Measurements from ENCODE around the gene C9orf78.
A peak's percentile ranks its signal among the peaks of the same experiment; 100 is the strongest.

Gene C9orf78

DNA sequence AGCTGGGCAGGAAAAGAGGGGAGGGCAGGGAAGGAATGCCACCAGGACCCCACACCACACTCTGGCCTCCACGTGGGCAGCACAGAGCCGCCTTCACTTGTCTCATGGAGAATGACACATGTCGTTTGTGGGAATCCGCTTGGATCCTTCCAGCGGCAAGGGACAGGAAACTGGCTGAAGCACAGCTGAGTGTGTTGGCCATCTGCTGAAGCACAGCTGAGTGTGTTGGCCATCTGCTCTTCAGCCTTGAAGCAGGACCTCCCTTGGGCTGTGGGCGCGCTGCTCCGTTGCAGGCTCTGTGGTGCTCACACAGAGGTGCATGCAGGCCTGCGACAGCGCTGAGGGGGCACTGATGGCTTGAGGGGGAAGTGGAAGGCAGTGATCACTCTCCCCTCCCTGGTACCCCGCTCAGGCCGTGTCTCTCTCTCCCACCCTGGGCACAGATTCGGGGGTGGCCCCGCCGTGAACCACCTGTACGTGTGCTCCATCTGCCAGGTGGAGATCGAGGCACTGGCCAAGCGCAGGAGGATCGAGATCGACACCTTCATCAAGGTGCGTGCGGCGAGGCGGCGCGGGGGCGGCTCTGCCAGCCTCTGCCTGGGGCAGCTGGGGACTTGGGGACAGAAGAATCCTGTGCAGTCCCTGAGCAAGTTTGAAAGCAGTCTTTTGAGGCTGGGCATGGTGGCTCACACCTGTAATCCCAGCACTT lies 40.8 kb upstream of the C9orf78 start:
- Histone ChIP-seq H3K9ac (ENCODE audit: low read depth in 1 of 2, low read length in 2 of 2) (no peak overlapping the region), H3K36me3 (ENCODE audit: control insufficient read depth in 1 of 2, insufficient read depth in 2 of 2, low read length in 2 of 2) (peaks cover 13 to 39% of the 10 kb centered on the region in 2 donors), H3K9me3 (ENCODE audit: control insufficient read depth in 1 of 2, low read length in 2 of 2) (no peaks in the 10 kb centered on the region), H3K27ac (ENCODE audit: low read depth, low read length) (no peak overlapping the region), H3K27me3 (ENCODE audit: control insufficient read depth in 1 of 2, insufficient read depth in 2 of 2, low read length in 2 of 2) (no peaks in the 10 kb centered on the region), H3K4me1 (ENCODE audit: control insufficient read depth in 1 of 2, insufficient read depth in 2 of 2, low read length in 2 of 2) (no peaks in the 10 kb centered on the region), H3K4me3 (ENCODE audit: low read depth in 1 of 2, low read length in 2 of 2) (no peak overlapping the region)

DNA sequence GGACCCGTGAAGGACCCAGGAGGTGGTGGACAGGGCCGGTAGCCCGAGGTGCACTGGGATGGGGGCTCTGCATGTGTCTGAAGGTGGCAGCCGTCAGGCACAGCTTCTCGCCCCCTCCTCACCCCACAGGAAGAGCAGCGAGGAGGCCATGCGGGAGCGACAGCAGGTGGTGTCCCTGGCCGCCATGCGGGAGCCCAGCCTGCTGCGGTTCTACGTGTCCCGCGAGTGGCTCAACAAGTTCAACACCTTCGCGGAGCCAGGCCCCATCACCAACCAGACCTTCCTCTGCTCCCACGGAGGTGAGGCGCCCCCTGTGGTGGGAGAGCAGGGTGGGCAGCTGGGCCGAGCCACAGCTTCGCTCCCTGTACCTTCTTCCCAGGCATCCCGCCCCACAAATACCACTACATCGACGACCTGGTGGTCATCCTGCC lies 40.1 kb upstream of the C9orf78 start:
- Histone ChIP-seq H3K9ac (ENCODE audit: low read depth in 1 of 2, low read length in 2 of 2) (no peak overlapping the region), H3K4me1 (ENCODE audit: control insufficient read depth in 1 of 2, insufficient read depth in 2 of 2, low read length in 2 of 2) (no peaks in the 10 kb centered on the region), H3K4me3 (ENCODE audit: low read depth in 1 of 2, low read length in 2 of 2) (no peak overlapping the region), H3K27me3 (ENCODE audit: control insufficient read depth in 1 of 2, insufficient read depth in 2 of 2, low read length in 2 of 2) (no peaks in the 10 kb centered on the region), H3K27ac (ENCODE audit: low read depth, low read length) (no peak overlapping the region), H3K9me3 (ENCODE audit: control insufficient read depth in 1 of 2, low read length in 2 of 2) (no peaks in the 10 kb centered on the region), H3K36me3 (ENCODE audit: control insufficient read depth in 1 of 2, insufficient read depth in 2 of 2, low read length in 2 of 2) (peaks cover 13 to 34% of the 10 kb centered on the region in 2 donors)

DNA sequence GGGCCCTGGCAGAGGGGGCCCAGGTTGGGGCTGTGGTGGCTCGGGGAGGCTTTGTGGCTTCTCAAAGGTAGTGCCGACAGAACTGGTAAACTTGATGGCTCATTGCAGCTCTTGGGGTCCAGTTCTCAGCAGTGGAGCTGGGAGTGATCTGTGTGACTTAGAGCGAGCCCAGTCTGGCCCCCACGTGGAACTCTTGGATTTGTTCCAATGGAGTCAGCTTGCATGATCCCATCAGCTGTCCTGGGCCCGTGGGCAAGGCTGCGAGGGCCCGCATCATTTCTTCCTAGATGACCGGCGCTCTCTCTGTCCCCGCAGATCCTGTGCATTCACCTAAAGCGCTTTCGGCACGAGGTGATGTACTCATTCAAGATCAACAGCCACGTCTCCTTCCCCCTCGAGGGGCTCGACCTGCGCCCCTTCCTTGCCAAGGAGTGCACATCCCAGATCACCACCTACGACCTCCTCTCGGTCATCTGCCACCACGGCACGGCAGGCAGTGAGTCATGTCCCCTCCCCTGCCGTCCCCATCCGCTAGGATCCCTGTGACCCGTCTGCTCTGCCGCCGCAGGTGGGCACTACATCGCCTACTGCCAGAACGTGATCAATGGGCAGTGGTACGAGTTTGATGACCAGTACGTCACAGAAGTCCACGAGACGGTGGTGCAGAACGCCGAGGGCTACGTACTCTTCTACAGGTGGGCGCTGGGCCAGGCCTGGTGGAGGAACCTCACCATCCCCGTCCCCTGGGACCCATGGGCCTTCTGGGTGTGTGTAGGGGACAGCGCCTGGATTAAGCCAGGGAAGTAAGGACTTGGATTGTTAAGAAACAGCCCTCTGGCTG lies 39.4 kb upstream of the C9orf78 start:
- Histone ChIP-seq H3K36me3 (ENCODE audit: control insufficient read depth in 1 of 2, insufficient read depth in 2 of 2, low read length in 2 of 2) (peaks cover 13 to 34% of the 10 kb centered on the region in 2 donors), H3K4me1 (ENCODE audit: control insufficient read depth in 1 of 2, insufficient read depth in 2 of 2, low read length in 2 of 2) (no peaks in the 10 kb centered on the region), H3K27ac (ENCODE audit: low read depth, low read length) (no peak overlapping the region), H3K9ac (ENCODE audit: low read depth in 1 of 2, low read length in 2 of 2) (no peak overlapping the region), H3K9me3 (ENCODE audit: control insufficient read depth in 1 of 2, low read length in 2 of 2) (no peaks in the 10 kb centered on the region), H3K27me3 (ENCODE audit: control insufficient read depth in 1 of 2, insufficient read depth in 2 of 2, low read length in 2 of 2) (no peaks in the 10 kb centered on the region), H3K4me3 (ENCODE audit: low read depth in 1 of 2, low read length in 2 of 2) (no peak overlapping the region)

DNA sequence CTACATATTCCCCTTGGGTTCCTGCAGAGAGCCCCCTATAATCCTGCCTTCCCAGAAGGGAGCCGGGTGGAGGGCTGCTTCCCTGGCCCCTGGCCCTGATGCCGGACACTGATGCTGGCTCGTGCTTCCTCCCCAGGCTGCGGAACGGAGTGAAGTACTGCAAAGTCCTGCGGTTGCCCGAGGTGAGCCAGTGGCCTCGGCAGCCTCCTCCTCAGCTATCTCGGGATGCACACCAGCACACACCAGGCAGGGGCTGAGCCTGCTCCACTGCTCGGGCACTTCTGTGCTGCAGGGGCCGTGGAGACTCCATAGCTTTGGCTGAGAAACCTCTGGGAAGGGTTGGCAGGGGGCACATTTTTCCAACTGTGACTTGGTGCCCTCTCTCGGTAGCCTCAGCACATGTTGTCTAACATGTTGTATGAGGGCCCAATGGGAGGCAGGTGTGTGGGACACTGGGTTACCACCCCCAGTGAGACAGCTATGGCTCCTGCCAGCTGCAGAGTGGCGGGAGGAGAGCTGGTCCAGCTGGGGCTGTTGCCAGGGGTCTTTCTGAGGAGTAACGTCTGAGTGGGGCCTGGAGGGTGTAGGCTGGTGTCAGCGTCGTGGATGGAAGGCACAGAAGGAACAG lies 38.6 kb upstream of the C9orf78 start:
- peaks cover 13 to 34% of the 10 kb centered on the region in 2 donors for H3K36me3 ChIP-seq (ENCODE audit: control insufficient read depth in 1 of 2, insufficient read depth in 2 of 2, low read length in 2 of 2)
- H3K4me3 ChIP-seq (ENCODE audit: low read depth in 1 of 2, low read length in 2 of 2): no peak overlapping the region
- H3K9me3 ChIP-seq (ENCODE audit: control insufficient read depth in 1 of 2, low read length in 2 of 2): no peaks in the 10 kb centered on the region
- peaks cover 0 to under 1% of the 10 kb centered on the region in 2 donors for H3K4me1 ChIP-seq (ENCODE audit: control insufficient read depth in 1 of 2, insufficient read depth in 2 of 2, low read length in 2 of 2)
- no peak overlapping the region for H3K27ac ChIP-seq (ENCODE audit: low read depth, low read length)
- no peak overlapping the region for H3K9ac ChIP-seq (ENCODE audit: low read depth in 1 of 2, low read length in 2 of 2)
- no peaks in the 10 kb centered on the region for H3K27me3 ChIP-seq (ENCODE audit: control insufficient read depth in 1 of 2, insufficient read depth in 2 of 2, low read length in 2 of 2)

DNA sequence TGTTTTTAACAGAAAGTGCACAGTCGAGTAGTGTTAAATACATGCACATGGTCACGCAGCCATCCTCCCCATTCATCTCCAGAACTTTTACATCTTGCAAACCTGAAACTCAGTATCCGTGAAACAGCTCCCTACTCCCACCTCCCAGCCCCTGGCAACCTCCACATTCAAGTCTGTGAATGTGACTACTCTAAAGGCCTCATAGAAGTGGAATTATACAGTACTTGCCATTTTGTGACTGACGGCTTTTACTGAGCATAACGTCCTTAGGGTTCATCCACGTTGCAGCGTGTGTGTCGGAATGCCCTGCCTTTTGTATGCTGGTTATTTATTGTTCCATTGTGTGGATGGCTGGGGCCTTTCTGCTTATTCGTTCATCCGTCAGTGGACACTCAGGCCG lies 36.0 kb upstream of the C9orf78 start:
- Histone ChIP-seq H3K4me1 (ENCODE audit: control insufficient read depth in 1 of 2, insufficient read depth in 2 of 2, low read length in 2 of 2) (peaks cover 0 to 6% of the 10 kb centered on the region in 2 donors), H3K36me3 (ENCODE audit: control insufficient read depth in 1 of 2, insufficient read depth in 2 of 2, low read length in 2 of 2) (peaks cover 10 to 34% of the 10 kb centered on the region in 2 donors), H3K9ac (ENCODE audit: low read depth in 1 of 2, low read length in 2 of 2) (no peak overlapping the region), H3K9me3 (ENCODE audit: control insufficient read depth in 1 of 2, low read length in 2 of 2) (no peaks in the 10 kb centered on the region), H3K27ac (ENCODE audit: low read depth, low read length) (no peak overlapping the region), H3K27me3 (ENCODE audit: control insufficient read depth in 1 of 2, insufficient read depth in 2 of 2, low read length in 2 of 2) (no peaks in the 10 kb centered on the region), H3K4me3 (ENCODE audit: low read depth in 1 of 2, low read length in 2 of 2) (no peak overlapping the region)

DNA sequence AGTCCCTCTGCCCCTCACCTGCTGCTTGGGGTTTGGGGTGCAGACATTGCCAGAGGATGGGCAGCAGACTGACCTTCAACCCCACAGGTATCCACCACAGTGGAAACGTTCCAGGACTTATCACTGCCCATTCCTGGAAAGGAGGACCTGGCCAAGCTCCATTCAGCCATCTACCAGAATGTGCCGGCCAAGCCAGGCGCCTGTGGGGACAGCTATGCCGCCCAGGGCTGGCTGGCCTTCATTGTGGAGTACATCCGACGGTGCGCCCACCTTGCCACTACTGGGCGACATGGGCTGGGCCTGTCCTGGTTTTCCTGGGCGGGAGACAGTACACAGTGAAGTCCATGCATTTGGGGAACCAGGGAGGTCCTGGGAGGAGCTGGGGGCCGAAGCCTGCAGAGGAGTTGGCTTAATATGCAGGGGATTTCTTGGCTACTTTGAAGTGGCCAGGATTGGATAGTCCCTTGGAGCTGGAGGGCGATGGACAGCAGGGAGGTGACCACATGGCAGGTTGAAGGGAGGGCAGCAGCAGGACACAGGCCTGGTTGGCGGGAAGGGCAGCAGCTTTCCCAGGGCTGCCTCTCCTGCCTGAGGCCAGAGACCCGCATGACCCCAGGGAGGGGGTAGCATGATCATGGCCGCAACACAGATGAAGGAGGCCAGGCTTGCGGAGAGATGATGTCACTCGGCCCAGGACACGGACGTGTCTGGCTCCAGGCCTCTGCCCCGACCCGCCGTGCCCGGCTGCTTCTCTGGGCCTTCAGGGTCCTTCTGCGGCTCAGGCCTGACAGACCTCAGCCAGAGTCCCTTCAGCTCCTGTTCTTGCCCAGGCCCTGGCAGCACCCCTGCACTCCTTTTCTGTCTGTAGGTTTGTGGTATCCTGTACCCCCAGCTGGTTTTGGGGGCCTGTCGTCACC lies 34.8 kb upstream of the C9orf78 start:
- Histone ChIP-seq H3K27ac (ENCODE audit: low read depth, low read length) (peak overlapping the region; percentile 10), H3K4me1 (ENCODE audit: control insufficient read depth in 1 of 2, insufficient read depth in 2 of 2, low read length in 2 of 2) (peaks cover 0 to 6% of the 10 kb centered on the region in 2 donors), H3K36me3 (ENCODE audit: control insufficient read depth in 1 of 2, insufficient read depth in 2 of 2, low read length in 2 of 2) (peaks cover under 1 to 31% of the 10 kb centered on the region in 2 donors), H3K9me3 (ENCODE audit: control insufficient read depth in 1 of 2, low read length in 2 of 2) (no peaks in the 10 kb centered on the region), H3K9ac (ENCODE audit: low read depth in 1 of 2, low read length in 2 of 2) (no peak overlapping the region), H3K4me3 (ENCODE audit: low read depth in 1 of 2, low read length in 2 of 2) (no peak overlapping the region), H3K27me3 (ENCODE audit: control insufficient read depth in 1 of 2, insufficient read depth in 2 of 2, low read length in 2 of 2) (no peaks in the 10 kb centered on the region)

DNA sequence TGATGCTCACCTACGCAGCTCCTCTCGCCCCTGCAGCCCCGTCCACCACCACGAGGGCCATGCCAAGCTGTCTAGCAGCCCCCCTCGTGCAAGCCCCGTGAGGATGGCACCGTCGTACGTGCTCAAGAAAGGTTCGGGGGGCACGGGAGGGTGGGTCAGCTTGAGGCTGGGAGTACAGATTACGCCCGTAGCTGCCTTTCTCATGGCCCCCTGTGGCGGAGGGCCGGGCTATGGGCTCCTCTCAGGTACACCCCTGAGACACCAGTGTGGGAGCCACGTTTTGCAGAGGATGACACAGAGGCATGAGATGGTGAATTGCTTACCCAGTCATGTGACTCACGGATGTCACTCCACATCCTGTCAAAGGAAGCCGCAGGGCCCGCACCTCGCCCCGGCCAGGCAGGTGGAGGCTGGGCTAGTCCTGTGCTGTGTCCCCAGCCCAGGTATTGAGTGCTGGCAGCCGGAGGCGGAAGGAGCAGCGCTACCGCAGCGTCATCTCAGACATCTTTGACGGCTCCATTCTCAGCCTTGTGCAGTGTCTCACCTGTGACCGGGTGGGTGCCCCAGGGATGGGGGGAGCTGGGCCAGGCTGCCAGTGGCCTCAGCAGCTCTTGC lies 33.9 kb upstream of the C9orf78 start:
- Histone ChIP-seq H3K4me1 (ENCODE audit: control insufficient read depth in 1 of 2, insufficient read depth in 2 of 2, low read length in 2 of 2) (peaks cover 0 to 6% of the 10 kb centered on the region in 2 donors), H3K9ac (ENCODE audit: low read depth in 1 of 2, low read length in 2 of 2) (no peak overlapping the region), H3K27me3 (ENCODE audit: control insufficient read depth in 1 of 2, insufficient read depth in 2 of 2, low read length in 2 of 2) (no peaks in the 10 kb centered on the region), H3K36me3 (ENCODE audit: control insufficient read depth in 1 of 2, insufficient read depth in 2 of 2, low read length in 2 of 2) (peaks cover 0 to 24% of the 10 kb centered on the region in 2 donors), H3K27ac (ENCODE audit: low read depth, low read length) (no peak overlapping the region), H3K9me3 (ENCODE audit: control insufficient read depth in 1 of 2, low read length in 2 of 2) (no peaks in the 10 kb centered on the region), H3K4me3 (ENCODE audit: low read depth in 1 of 2, low read length in 2 of 2) (no peak overlapping the region)

DNA sequence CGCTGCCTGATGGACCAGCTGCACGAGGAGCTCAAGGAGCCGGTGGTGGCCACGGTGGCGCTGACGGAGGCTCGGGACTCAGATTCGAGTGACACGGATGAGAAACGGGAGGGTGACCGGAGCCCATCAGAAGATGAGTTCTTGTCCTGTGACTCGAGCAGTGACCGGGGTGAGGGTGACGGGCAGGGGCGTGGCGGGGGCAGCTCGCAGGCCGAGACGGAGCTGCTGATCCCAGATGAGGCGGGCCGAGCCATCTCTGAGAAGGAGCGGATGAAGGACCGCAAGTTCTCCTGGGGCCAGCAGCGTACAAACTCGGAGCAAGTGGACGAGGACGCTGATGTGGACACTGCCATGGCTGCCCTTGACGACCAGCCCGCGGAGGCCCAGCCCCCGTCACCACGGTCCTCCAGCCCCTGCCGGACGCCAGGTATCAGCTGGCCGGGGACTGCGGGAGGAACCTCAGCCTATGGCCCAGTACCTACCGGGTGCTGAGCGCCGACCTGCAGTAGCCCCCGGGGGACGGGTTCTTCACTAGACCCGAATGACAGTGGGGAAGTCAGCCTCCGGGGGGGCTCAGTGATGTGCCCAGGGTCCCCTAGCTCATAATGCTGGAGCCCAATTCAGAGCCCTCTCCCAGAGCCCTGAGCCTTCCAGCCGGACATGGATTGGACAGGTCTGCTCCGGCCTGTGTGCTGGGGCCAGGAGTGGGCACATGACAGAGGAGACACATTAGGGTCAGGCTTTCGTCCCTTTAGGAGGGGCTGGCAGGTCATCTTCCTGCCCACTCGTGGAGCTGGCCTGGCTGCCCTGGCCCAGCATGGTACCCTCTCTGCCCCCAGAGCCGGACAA lies 33.2 kb upstream of the C9orf78 start:
- peaks cover 0 to 20% of the 10 kb centered on the region in 2 donors for H3K36me3 ChIP-seq (ENCODE audit: control insufficient read depth in 1 of 2, insufficient read depth in 2 of 2, low read length in 2 of 2)
- H3K27ac ChIP-seq (ENCODE audit: low read depth, low read length): no peak overlapping the region
- H3K4me3 ChIP-seq (ENCODE audit: low read depth in 1 of 2, low read length in 2 of 2): no peak overlapping the region

More for the DNA sequence above, 33.2 kb upstream of the C9orf78 start:
- H3K27me3 ChIP-seq (ENCODE audit: control insufficient read depth in 1 of 2, insufficient read depth in 2 of 2, low read length in 2 of 2): no peaks in the 10 kb centered on the region
- H3K9me3 ChIP-seq (ENCODE audit: control insufficient read depth in 1 of 2, low read length in 2 of 2): no peaks in the 10 kb centered on the region
- no peak overlapping the region for H3K9ac ChIP-seq (ENCODE audit: low read depth in 1 of 2, low read length in 2 of 2)
- peaks cover 0 to 6% of the 10 kb centered on the region in 2 donors for H3K4me1 ChIP-seq (ENCODE audit: control insufficient read depth in 1 of 2, insufficient read depth in 2 of 2, low read length in 2 of 2)
